ENCODE results near the gene ASGR1.

GRCh38 chr17:7133424-7133823, 45.7 kb downstream of the ASGR1 start:
- TF ChIP-seq CTCF (IDR thresholded peaks at IDR 0.05; ENCODE audit: borderline replicate concordance, extremely low read depth, low read length, poor library complexity, severe bottlenecking) (peak; percentile 41), EZH2 (IDR thresholded peaks at IDR 0.05; ENCODE audit: borderline replicate concordance, low read depth, low read length, severe bottlenecking) (no peak)

Measured in DND-41 (cell line).